ENCODE results near the gene NPFFR1.
"Not testable (repeated sequence)": the region's sequence is repeated elsewhere in the genome, so short reads cannot be mapped to it uniquely, and the experiment has no call there.

NPFFR1 gene

GRCh38 chr10:70266056-70266455, 17.7 kb downstream of the NPFFR1 start:
- H3K4me3 ChIP-seq (replicated peaks in 1 of 2; ENCODE audit: low read depth in 2 of 2, low read length in 2 of 2), result no peak overlapping the region
- TF ChIP-seq, protein P1, sequence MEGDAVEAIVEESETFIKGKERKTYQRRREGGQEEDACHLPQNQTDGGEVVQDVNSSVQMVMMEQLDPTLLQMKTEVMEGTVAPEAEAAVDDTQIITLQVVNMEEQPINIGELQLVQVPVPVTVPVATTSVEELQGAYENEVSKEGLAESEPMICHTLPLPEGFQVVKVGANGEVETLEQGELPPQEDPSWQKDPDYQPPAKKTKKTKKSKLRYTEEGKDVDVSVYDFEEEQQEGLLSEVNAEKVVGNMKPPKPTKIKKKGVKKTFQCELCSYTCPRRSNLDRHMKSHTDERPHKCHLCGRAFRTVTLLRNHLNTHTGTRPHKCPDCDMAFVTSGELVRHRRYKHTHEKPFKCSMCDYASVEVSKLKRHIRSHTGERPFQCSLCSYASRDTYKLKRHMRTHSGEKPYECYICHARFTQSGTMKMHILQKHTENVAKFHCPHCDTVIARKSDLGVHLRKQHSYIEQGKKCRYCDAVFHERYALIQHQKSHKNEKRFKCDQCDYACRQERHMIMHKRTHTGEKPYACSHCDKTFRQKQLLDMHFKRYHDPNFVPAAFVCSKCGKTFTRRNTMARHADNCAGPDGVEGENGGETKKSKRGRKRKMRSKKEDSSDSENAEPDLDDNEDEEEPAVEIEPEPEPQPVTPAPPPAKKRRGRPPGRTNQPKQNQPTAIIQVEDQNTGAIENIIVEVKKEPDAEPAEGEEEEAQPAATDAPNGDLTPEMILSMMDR (IDR thresholded peaks at IDR 0.05; ENCODE audit: low read depth, low read length), result no peak
- DNase-seq (ENCODE audit: low read depth in 2 of 2), result no peak

GRCh38 chr10:70265032-70265689, 18.6 kb downstream of the NPFFR1 start:
- TF ChIP-seq, protein P1 (IDR thresholded peaks at IDR 0.05; ENCODE audit: low read depth, low read length), result no peak
- H3K4me3 ChIP-seq (replicated peaks in 1 of 2; ENCODE audit: low read depth in 2 of 2, low read length in 2 of 2), result no peak overlapping the region

GRCh38 chr10:70260734-70261133, 23.1 kb downstream of the NPFFR1 start:
- TF ChIP-seq, protein P1 (IDR thresholded peaks at IDR 0.05; ENCODE audit: low read depth, low read length), result no peak
- DNase-seq (ENCODE audit: low read depth in 2 of 2), result no peak
- no peak overlapping the region for H3K4me3 ChIP-seq (replicated peaks in 1 of 2; ENCODE audit: low read depth in 2 of 2, low read length in 2 of 2)

More at GRCh38 chr10:70265032-70265689, 18.6 kb downstream of the NPFFR1 start:
- peak in 1 of 2 donors; percentile 6 for DNase-seq (ENCODE audit: low read depth in 2 of 2)

DNA sequence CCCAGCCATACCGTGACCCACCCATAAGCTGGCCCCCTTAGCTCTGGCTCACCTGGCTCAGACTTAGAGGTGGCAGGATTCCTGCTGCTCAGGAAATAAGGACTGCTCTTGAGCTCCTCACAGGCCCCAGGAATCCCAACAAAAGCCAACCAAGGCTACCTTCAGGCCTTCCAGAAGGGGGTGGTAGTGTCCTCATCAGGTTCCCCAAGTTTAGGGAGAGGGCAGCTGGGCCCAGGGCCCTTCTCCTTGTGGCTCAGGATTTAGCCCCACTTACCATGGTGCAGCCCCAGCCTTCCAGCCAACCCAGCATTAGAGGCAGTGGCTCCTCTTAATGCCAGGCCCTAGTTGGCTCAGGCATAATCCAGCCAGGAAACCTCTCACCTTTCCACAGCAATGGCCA, 23.5 kb downstream of the NPFFR1 start:
- TF ChIP-seq, protein P1 (IDR thresholded peaks at IDR 0.05; ENCODE audit: low read depth, low read length), result no peak
- H3K4me3 ChIP-seq (replicated peaks in 1 of 2; ENCODE audit: low read depth in 2 of 2, low read length in 2 of 2), result no peak overlapping the region

GRCh38 chr10:70258216-70258615, 25.6 kb downstream of the NPFFR1 start:
- no peak overlapping the region for H3K4me3 ChIP-seq (replicated peaks in 1 of 2; ENCODE audit: low read depth in 2 of 2, low read length in 2 of 2)
- TF ChIP-seq, protein P1 (IDR thresholded peaks at IDR 0.05; ENCODE audit: low read depth, low read length), result no peak
- DNase-seq (ENCODE audit: low read depth in 2 of 2), result peak in 1 of 2 donors; percentile 29

More for the DNA sequence above, 23.5 kb downstream of the NPFFR1 start:
- no peak for DNase-seq (ENCODE audit: low read depth in 2 of 2)

DNA sequence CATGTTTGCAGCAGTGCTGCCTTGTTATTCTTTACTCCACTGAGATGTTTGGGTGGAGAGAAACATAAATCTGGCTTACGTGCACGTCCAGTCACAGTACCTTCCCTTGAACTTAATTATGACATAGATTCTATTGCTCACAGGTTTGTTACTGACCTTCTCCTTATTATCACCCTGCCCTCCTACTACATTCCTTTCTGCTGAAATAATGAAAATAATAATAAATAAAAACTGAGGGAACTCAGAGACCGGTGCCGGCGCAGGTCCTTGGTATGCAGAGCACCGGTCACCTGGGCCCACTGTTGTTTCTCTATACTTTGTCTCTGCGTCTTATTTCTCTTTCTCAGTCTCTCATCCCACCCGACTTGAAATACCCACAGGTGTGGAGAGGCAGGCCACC, 26.0 kb downstream of the NPFFR1 start:
- DNase-seq (ENCODE audit: low read depth in 2 of 2), result peak in 1 of 2 donors; percentile 16
- H3K4me3 ChIP-seq (replicated peaks in 1 of 2; ENCODE audit: low read depth in 2 of 2, low read length in 2 of 2), result not testable (repeated sequence)

DNA sequence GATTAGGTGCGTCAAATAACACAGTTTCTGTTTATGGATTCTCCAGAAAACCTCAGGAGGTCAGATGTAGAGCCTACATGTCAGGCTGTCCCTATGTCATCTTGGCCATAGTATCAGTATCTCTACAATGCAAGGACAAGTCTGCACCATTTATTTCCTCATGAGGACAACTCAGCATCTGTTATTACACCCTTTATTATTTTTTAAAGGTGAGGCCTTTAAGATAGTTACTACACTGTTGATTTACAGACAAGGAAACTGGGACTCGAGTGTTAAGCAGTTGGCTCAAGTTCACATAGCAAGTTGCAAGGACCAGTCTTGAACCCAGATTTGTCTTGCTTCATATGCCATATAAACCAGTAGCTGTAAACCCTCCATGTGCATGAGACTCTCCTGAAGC, 27.3 kb downstream of the NPFFR1 start:
- no peak for DNase-seq (ENCODE audit: low read depth in 2 of 2)
- no peak overlapping the region for H3K4me3 ChIP-seq (replicated peaks in 1 of 2; ENCODE audit: low read depth in 2 of 2, low read length in 2 of 2)
- TF ChIP-seq, protein P1 (IDR thresholded peaks at IDR 0.05; ENCODE audit: low read depth, low read length), result no peak

Measured in cardiac fibroblast (primary cell).